Uterus (tissue), 2 donors: ENCODE data around the gene SERAC1.

ENCODE experiments used
- POLR2A ChIP-seq, 2 donors: fragments of 450-650 bp; IDR thresholded peaks; one replicate each; pipeline ENCODE4 v1.6.1; 2016; ENCODE audit warnings: antibody characterized with exemption in 2 of 2, mild to moderate bottlenecking in 1 of 2, moderate library complexity in 1 of 2
- TF ChIP-seq, protein P1 (sequence below), 4 experiments: fragments of 200-600 bp in 2 of 4; fragments of 450-650 bp in 2 of 4; sonication (generic) in 2 of 4; IDR thresholded peaks; one replicate each; pipeline ENCODE4 v1.5.1; 2016 to 2019; ENCODE audit warnings: antibody characterized with exemption in 4 of 4, mild to moderate bottlenecking in 2 of 4, moderate library complexity in 1 of 4

DNA sequence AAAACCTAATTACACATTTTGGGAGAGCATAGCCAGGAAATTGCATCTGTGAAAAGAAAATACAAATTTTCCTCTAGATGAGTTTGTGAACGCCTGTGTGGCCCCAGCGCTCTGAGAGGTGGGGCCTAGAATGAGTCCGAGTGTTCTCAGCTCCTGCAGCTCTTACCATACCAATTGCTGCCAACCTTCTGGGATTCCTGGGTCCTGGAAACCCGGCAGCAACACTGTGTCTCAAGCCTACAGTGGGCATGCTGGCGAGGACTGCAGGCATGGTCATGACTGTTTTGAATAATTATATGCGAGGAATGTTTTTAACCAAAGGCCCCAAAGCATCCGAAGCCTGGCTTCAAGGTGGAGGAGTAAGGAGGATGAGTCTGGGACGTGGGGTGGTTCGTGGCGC lies 90.4 kb downstream of the SERAC1 start:
- TF ChIP-seq, protein P1, sequence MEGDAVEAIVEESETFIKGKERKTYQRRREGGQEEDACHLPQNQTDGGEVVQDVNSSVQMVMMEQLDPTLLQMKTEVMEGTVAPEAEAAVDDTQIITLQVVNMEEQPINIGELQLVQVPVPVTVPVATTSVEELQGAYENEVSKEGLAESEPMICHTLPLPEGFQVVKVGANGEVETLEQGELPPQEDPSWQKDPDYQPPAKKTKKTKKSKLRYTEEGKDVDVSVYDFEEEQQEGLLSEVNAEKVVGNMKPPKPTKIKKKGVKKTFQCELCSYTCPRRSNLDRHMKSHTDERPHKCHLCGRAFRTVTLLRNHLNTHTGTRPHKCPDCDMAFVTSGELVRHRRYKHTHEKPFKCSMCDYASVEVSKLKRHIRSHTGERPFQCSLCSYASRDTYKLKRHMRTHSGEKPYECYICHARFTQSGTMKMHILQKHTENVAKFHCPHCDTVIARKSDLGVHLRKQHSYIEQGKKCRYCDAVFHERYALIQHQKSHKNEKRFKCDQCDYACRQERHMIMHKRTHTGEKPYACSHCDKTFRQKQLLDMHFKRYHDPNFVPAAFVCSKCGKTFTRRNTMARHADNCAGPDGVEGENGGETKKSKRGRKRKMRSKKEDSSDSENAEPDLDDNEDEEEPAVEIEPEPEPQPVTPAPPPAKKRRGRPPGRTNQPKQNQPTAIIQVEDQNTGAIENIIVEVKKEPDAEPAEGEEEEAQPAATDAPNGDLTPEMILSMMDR (IDR thresholded peaks at IDR 0.05): no peak
- TF ChIP-seq POLR2A (IDR thresholded peaks at IDR 0.05): no peak
